K562 (cell line): ENCODE data around the gene MAPKAPK2. TPM values are rescaled to one million over a fixed set of nuclear protein-coding genes. Genes with fewer than 3 reads are reported as not detected.

Experiments used
- CXXC5 ChIP-seq: fragments of 250-450 bp; sonication (Bioruptor Pico); IDR thresholded peaks from 2 replicates; pipeline ENCODE4 v1.8.0; 2022; ENCODE audit warnings: inconsistent platforms, mild to moderate bottlenecking, moderate library complexity
- GATA2 ChIP-seq: sonication (generic); formaldehyde crosslinking; IDR thresholded peaks from 2 replicates; pipeline ENCODE4 v1.4.0; 2020; ENCODE audit warnings: mild to moderate bottlenecking, missing genetic modification reagents
- KLF10 ChIP-seq: fragments of 250-450 bp; sonication (Bioruptor Pico); IDR thresholded peaks from 2 replicates; pipeline ENCODE4 v1.6.1; 2021; ENCODE audit warnings: matching md5 sums
- OTX1 ChIP-seq: fragments of 450-650 bp; formaldehyde crosslinking; IDR thresholded peaks from 2 replicates; pipeline ENCODE4 v1.4.0; 2022; ENCODE audit warnings: mild to moderate bottlenecking
- RBM39 ChIP-seq: fragments of 200-400 bp; formaldehyde crosslinking; optimal IDR thresholded peaks from 2 replicates; pipeline ENCODE3; 2018; ENCODE audit warnings: low read depth, low read length
- TAF1 ChIP-seq: IDR thresholded peaks from 2 replicates; pipeline ENCODE4 v1.6.1; 2011; ENCODE audit warnings: mild to moderate bottlenecking, low read length, moderate library complexity; ENCODE audit not compliant: insufficient read depth, control insufficient read depth, severe bottlenecking; ENCODE audit errors: extremely low read depth
- polyA plus RNA-seq, 8 experiments: library from polyadenylated mRNA; depleted of rRNA in 4 of 8; stranded (reverse) in 5 of 8; unstranded in 3 of 8; fragments of >200 nt; fragmentation: Nextera tagmentation in 2 of 8; fragmentation: Illumina TruSeq in 1 of 8; extraction: Ambion mirVana in 2 of 8; extraction: Trizol in 1 of 8; gene quantifications; 2 replicates each; pipeline versions ENCODE4 v1.2.1 to v1.2.3, GENCODE V29; 2011 to 2014; ENCODE audit warnings: inconsistent platforms in 1 of 8, missing spikeins in 1 of 8
- total RNA-seq, 7 experiments: library from RNA; depleted of rRNA in 6 of 7; stranded (reverse); fragments of >200 nt in 6 of 7; fragmentation: Illumina TruSeq in 2 of 7; extraction: Trizol in 2 of 7; gene quantifications; 2 replicates each; pipeline versions ENCODE4 v1.2.1 to v1.2.3, GENCODE V29; 2011 to 2021; ENCODE audit warnings: low replicate concordance in 1 of 7
- TF ChIP-seq, protein P1 (sequence below): sonication (generic); formaldehyde crosslinking; IDR thresholded peaks from 2 replicates; pipeline ENCODE4 v1.4.0; 2020; ENCODE audit warnings: mild to moderate bottlenecking, missing genetic modification reagents
- TF ChIP-seq, protein P2 (sequence below): sonication (generic); formaldehyde crosslinking; IDR thresholded peaks from 2 replicates; pipeline ENCODE4 v1.8.1; 2023; ENCODE audit warnings: mild to moderate bottlenecking, missing genetic modification reagents
- TF ChIP-seq, protein P3 (sequence below): fragments of 450-650 bp; IDR thresholded peaks from 2 replicates; pipeline ENCODE4 v1.6.1; 2018; ENCODE audit not compliant: partially characterized antibody
- TF ChIP-seq, protein P4 (sequence below): IDR thresholded peaks from 2 replicates; pipeline ENCODE4 v1.6.1; 2014; ENCODE audit warnings: antibody characterized with exemption
- TF ChIP-seq, protein P5 (sequence below): fragments of 250-450 bp; sonication (Bioruptor Pico); IDR thresholded peaks from 2 replicates; pipeline ENCODE4 v1.9.0; 2021; ENCODE audit warnings: mild to moderate bottlenecking, inconsistent platforms
- TF ChIP-seq, protein P6 (sequence below), 2 experiments: IDR thresholded peaks; 2 replicates each; pipeline ENCODE4 v1.6.1; 2011; ENCODE audit warnings: borderline replicate concordance in 1 of 2, control low read depth in 1 of 2, low read depth in 1 of 2, low read length in 1 of 2, mild to moderate bottlenecking in 1 of 2, mixed read lengths in 1 of 2, moderate library complexity in 1 of 2; ENCODE audit not compliant: insufficient read depth in 1 of 2, insufficient read length in 1 of 2, poor library complexity in 1 of 2, severe bottlenecking in 1 of 2; ENCODE audit errors: extremely low read depth in 1 of 2

The MAPKAPK2 gene
- total and polyA plus RNA-seq, 9 of the 15 experiments (the other 6 are each of a cell fraction or from before 2014, with no cell fraction given): 0.63 to 94.2 (median 52.1) TPM

DNA sequence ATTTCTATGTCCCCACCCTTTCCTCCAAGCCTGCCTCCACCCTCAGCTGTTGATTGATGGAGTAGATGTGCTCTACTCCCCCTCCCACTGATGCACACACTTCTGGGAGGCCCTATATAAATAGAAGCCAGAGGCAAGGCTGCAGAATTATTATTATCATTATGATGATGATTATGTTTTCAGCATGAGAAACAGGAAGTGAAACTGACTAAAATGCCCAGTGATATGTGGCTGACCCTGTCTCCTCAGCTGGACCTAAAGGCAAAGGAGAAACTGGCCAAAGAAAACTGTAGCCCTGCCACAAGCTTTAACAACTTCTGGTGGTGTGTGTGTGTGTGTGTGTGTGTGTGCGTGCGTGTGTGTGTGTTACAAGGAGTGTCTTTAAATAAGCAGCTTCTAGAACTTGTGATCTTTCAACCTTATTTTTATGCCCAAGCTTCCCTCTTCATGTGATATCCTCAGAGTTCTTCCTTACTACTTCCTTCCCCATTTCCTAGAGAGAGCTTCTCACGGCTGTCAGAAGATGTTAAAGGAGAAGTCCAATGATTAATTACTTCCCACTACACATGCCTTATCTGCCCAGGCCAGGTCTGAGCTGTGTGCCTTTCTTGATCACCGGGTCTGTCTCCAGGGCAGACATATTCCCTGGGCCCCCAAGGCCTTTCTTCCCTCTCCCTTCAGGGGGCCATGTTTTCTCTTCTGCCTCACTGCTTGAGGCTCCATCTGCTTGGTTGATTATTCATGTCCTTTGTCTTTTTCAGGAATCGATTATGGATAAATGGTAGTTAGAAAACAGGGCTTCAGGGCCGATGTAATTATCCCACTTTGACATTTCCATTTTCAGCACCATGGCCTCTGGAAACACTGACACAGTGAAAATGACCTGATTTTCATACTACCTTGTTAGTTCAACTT lies 11.6 kb upstream of the MAPKAPK2 start (continued):
- TF ChIP-seq, protein P1, sequence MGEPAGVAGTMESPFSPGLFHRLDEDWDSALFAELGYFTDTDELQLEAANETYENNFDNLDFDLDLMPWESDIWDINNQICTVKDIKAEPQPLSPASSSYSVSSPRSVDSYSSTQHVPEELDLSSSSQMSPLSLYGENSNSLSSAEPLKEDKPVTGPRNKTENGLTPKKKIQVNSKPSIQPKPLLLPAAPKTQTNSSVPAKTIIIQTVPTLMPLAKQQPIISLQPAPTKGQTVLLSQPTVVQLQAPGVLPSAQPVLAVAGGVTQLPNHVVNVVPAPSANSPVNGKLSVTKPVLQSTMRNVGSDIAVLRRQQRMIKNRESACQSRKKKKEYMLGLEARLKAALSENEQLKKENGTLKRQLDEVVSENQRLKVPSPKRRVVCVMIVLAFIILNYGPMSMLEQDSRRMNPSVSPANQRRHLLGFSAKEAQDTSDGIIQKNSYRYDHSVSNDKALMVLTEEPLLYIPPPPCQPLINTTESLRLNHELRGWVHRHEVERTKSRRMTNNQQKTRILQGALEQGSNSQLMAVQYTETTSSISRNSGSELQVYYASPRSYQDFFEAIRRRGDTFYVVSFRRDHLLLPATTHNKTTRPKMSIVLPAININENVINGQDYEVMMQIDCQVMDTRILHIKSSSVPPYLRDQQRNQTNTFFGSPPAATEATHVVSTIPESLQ (CRISPR knock-in tag): no peak
- TF ChIP-seq, protein P2, sequence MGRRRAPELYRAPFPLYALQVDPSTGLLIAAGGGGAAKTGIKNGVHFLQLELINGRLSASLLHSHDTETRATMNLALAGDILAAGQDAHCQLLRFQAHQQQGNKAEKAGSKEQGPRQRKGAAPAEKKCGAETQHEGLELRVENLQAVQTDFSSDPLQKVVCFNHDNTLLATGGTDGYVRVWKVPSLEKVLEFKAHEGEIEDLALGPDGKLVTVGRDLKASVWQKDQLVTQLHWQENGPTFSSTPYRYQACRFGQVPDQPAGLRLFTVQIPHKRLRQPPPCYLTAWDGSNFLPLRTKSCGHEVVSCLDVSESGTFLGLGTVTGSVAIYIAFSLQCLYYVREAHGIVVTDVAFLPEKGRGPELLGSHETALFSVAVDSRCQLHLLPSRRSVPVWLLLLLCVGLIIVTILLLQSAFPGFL: no peak
- TF ChIP-seq, protein P3, sequence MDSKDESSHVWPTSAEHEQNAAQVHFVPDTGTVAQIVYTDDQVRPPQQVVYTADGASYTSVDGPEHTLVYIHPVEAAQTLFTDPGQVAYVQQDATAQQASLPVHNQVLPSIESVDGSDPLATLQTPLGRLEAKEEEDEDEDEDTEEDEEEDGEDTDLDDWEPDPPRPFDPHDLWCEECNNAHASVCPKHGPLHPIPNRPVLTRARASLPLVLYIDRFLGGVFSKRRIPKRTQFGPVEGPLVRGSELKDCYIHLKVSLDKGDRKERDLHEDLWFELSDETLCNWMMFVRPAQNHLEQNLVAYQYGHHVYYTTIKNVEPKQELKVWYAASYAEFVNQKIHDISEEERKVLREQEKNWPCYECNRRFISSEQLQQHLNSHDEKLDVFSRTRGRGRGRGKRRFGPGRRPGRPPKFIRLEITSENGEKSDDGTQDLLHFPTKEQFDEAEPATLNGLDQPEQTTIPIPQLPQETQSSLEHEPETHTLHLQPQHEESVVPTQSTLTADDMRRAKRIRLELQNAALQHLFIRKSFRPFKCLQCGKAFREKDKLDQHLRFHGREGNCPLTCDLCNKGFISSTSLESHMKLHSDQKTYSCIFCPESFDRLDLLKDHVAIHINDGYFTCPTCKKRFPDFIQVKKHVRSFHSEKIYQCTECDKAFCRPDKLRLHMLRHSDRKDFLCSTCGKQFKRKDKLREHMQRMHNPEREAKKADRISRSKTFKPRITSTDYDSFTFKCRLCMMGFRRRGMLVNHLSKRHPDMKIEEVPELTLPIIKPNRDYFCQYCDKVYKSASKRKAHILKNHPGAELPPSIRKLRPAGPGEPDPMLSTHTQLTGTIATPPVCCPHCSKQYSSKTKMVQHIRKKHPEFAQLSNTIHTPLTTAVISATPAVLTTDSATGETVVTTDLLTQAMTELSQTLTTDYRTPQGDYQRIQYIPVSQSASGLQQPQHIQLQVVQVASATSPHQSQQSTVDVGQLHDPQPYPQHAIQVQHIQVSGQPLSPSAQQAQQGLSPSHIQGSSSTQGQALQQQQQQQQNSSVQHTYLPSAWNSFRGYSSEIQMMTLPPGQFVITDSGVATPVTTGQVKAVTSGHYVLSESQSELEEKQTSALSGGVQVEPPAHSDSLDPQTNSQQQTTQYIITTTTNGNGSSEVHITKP: peak; percentile 33
- TF ChIP-seq RBM39 (no peak), OTX1 (CRISPR knock-in tag) (peak; percentile 80; the same call in 1 of the 2 replicates), TAF1 (peak; percentile 57), KLF10 (CRISPR knock-in tag) (no peak), CXXC5 (CRISPR knock-in tag) (peak; percentile 80), GATA2 (CRISPR knock-in tag) (peak; percentile 95)
- TF ChIP-seq, protein P4, sequence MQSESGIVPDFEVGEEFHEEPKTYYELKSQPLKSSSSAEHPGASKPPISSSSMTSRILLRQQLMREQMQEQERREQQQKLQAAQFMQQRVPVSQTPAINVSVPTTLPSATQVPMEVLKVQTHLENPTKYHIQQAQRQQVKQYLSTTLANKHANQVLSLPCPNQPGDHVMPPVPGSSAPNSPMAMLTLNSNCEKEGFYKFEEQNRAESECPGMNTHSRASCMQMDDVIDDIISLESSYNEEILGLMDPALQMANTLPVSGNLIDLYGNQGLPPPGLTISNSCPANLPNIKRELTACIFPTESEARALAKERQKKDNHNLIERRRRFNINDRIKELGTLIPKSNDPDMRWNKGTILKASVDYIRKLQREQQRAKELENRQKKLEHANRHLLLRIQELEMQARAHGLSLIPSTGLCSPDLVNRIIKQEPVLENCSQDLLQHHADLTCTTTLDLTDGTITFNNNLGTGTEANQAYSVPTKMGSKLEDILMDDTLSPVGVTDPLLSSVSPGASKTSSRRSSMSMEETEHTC: peak; percentile 94
- TF ChIP-seq, protein P5, sequence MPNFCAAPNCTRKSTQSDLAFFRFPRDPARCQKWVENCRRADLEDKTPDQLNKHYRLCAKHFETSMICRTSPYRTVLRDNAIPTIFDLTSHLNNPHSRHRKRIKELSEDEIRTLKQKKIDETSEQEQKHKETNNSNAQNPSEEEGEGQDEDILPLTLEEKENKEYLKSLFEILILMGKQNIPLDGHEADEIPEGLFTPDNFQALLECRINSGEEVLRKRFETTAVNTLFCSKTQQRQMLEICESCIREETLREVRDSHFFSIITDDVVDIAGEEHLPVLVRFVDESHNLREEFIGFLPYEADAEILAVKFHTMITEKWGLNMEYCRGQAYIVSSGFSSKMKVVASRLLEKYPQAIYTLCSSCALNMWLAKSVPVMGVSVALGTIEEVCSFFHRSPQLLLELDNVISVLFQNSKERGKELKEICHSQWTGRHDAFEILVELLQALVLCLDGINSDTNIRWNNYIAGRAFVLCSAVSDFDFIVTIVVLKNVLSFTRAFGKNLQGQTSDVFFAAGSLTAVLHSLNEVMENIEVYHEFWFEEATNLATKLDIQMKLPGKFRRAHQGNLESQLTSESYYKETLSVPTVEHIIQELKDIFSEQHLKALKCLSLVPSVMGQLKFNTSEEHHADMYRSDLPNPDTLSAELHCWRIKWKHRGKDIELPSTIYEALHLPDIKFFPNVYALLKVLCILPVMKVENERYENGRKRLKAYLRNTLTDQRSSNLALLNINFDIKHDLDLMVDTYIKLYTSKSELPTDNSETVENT (CRISPR knock-in tag): no peak
- TF ChIP-seq, protein P6, sequence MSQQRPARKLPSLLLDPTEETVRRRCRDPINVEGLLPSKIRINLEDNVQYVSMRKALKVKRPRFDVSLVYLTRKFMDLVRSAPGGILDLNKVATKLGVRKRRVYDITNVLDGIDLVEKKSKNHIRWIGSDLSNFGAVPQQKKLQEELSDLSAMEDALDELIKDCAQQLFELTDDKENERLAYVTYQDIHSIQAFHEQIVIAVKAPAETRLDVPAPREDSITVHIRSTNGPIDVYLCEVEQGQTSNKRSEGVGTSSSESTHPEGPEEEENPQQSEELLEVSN (IDR thresholded peaks at IDR 0.05; ENCODE audit: borderline replicate concordance in 1 of 2, extremely low read depth in 1 of 2, insufficient read depth in 1 of 2, insufficient read length in 1 of 2, low read depth in 1 of 2, low read length in 1 of 2, poor library complexity in 1 of 2, severe bottlenecking in 1 of 2): peak; percentile 38 to 64
